GM20431 (cell line): ENCODE measurements around the gene NLGN1.

Source experiments
- in situ Hi-C: fragments of 300-500 bp; cut with MseI, MboI; formaldehyde crosslinking; loops from one replicate; pipeline ENCODE4 v1.15.0; 2020; ENCODE audit warnings: low sequenced_read_pairs; ENCODE audit not compliant: unreplicated experiment

The NLGN1 gene

GRCh38 chr3:173745952-173746682 is 348.6 kb downstream of the NLGN1 start:
- in situ Hi-C loops = no loop called here

- in situ Hi-C loops = no loop called here
These were observed 349.9 kb downstream of the NLGN1 start for GRCh38 chr3:173747427-173747826.

DNA sequence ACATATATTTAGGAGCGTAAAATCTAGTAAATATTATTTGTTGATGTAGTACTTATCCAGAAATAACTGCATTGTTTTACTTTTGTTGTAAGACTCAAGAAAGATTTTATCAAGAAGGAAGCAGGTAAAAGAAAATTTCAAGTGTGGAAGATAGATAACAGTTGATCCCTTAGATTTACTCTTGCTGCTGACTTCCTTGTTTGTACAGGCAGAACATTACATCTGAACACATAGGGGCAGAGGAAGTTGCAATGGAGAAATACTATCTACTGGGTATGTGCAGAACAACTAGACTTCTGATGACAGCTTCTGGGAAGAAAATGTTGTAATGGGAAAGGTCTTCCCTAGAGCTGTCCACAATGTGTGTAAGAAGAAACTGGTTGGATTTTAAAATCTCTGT is 350.6 kb downstream of the NLGN1 start:
- in situ Hi-C loops = no loop called here

DNA sequence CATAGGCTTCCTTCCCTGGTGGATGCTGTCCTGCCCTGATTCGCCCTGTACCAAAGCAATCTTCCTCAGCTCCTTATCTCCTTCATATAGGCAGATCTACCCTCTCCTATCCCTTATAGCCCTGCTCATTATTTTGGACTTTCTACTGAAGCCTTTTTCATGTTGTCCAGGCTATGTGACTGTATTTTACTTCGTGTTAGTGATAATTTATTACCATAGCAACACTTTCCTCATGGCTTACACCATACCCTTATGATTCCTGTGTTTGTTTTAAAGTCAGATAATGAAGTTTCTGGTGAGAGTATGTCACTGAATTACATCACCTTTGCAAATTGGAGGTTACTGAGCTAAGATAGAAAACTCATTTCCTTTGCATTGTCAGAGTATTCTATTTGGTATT is 352.6 kb downstream of the NLGN1 start:
- in situ Hi-C loops = no loop called here

DNA sequence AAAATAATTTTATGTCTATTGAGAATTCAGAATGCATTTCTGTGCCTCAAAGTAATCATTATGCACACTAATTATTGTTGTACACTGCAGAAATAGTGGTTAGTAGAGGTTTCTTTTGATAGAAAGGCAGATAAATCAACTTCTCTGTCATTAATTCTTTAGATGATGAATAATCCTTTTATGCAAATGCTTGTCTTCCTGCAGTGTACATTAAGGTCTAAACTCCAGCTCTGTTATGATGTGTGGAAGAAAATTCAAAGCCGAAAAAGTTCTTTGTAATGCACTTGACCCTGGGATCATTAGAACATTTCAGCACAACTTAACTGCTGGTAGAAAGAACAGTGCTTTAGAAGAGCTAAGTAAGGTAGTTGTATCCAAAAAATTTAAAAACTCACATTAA is 353.0 kb downstream of the NLGN1 start:
- in situ Hi-C loops = no loop called here

GRCh38 chr3:173753593-173753992 is 356.0 kb downstream of the NLGN1 start:
- in situ Hi-C loops = no loop called here

DNA sequence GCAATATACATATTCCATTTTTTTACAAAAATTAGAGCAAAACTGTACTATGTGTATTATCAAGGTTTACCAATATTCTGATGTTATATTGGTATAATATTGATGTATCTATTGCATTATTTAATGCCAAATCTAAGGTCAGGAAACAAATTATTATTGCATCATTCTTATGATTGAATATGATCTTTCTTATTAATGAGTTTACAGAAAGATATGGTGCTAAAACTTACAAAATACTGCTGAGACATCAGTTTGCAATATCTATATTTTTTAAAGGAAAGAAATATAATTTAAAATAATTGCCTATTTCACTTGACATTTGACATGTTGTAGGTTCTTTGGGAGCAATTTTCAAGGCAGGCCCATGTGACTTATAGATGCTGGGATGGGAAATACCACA is 357.6 kb downstream of the NLGN1 start:
- in situ Hi-C loops = no loop called here

GRCh38 chr3:173761161-173761560 is 363.6 kb downstream of the NLGN1 start:
- in situ Hi-C loops = no loop called here

GRCh38 chr3:173762501-173762900 is 365.0 kb downstream of the NLGN1 start:
- in situ Hi-C loops = no loop called here

GRCh38 chr3:173770011-173770410 is 372.5 kb downstream of the NLGN1 start:
- in situ Hi-C loops = no loop called here

DNA sequence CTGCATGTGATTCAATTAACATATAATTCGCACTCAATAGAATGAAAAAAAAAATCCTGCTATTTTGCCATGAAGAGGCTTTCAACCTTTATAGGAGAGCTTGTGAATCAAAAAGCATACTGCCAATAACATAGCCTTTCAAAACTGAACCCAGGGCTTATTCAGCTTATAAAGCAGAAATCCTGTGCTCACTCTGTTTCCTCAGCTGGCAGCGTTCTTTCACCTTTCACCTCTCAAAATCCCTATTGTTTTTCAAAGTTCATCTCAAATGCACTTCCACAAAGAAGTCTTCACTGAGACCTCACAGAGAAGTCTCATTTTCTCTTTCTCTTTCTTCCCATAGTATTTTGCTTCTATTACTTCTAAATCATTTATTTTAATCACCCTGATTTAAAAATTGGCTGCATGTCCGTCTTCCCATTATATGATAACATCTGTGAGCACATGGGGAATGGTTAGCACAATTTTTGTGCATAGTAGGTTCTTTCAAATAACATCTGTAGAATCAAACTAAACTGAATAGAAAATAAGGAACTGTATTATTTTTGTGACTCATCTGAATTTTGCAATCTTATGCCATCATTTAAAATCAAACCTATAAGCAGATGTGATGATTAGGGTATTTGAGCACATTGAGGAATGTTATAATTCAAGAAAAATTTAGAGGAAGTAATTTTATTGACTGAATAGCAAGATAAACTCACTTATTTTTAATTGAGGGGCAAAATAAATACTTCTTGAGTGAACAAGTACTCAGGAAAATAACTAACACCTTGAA is 373.4 kb downstream of the NLGN1 start:
- in situ Hi-C loops = no loop called here

- in situ Hi-C loops = no loop called here
These were observed 376.3 kb downstream of the NLGN1 start for GRCh38 chr3:173773800-173774199.

DNA sequence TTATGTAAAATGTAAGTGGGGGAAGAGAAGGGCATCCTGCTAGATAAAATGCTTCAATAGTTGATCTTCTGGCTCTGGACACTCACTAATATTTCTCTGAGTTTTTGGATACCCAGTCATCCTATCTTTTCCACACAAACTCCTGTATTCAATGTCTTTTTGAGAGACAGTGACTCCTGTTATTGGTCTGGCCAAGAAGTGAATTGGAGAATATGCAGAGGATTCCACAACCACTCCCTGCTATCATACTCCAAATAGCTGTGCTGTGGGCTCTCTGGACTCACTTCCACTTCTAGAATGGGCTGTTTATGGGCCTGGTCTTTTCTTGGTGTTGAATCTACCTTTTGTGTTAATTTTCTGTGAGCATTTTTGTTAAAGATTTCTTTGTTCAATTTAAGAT is 376.8 kb downstream of the NLGN1 start:
- in situ Hi-C loops = no loop called here

- in situ Hi-C loops = no loop called here
These were observed 380.7 kb downstream of the NLGN1 start for GRCh38 chr3:173778251-173778650.

DNA sequence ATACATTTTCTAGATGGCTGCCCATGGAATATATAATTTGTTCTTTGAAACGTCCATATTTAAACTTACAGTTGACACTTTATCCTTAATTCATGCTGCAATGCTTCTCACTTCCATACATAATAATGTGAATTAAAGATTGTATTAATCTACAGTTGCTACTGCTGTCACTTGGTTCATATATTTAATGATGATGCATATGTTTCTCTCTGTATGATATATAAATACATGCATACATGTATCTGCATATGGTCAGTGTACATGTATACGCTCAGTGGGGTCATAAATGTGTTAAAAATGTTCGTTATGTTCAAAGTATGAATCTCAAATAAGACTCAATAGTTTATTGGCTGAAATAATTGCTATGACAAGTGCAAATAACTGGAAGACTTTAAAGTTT is 382.5 kb downstream of the NLGN1 start:
- in situ Hi-C loops = no loop called here

DNA sequence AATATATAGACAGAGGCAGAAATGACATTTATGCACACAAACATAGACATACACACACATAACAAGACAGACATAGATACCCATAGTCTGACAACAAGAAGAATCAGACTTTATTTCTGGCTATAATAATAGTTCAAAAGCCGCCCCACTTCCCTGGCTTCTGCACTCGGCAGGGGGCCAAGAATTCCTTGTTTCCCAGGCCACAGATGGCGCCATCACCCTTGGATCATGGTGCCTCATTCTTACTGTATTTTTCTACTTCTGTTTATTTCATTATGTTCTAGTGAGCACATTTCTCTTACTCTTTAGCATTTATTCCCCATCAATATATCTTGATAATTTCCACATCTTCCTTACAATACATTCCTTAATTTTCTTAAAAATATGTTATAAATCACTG is 387.5 kb downstream of the NLGN1 start:
- in situ Hi-C loops = no loop called here

DNA sequence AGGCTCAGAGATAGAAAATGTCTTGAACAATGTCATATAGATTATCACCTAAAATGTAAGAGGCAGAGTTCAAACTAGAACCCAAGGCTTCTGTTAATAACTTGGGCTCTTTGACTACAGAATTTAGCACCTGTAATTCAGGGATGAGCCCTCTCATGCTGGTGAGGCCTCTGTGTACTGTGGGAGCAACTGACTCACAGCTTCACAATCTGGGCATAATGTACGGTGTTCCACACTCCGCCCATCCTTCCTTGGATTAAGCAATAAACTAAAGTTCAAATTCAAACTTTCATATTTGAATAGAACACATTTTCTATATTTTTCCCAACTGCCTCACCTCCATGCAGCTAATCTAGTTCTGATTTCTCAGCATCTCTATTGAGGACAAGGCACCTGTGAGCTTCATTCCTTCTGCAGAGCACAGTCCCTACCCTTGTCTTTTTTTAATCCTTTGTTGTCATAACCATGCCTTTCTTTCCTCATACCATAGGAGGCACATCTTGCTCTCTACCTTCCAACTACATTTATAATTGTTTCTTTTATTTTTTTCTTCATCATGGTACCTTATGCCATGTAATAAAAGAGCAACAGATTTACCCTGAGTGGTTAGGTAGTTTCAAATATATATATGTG is 392.1 kb downstream of the NLGN1 start:
- in situ Hi-C loops = no loop called here

GRCh38 chr3:173793963-173794362 is 396.4 kb downstream of the NLGN1 start:
- in situ Hi-C loops = no loop called here

- in situ Hi-C loops = no loop called here
These were observed 398.9 kb downstream of the NLGN1 start for GRCh38 chr3:173796405-173796804.

DNA sequence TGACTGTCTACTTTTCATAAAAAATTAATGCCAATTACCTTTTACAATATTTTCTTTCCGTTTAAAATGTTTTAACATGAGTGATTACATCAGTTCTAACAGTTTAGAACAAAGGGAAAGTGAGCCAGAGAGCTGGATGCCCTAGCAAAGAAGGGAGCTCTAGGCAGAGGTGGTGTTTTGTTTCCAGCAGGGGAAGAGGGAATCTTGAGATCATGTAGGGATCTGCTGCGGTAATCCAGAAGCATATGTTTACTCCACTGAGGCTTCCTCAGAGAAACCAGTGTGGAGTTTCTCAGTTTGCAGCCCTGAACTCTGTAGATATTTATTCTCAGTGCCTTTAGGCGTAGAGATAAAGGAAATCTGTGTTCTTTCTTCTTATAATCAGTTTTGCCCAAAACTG is 399.3 kb downstream of the NLGN1 start:
- in situ Hi-C loops = no loop called here
